WI38 (cell line): ENCODE measurements around the gene ALDH1B1.

Source experiments
- H3K4me3 ChIP-seq: 2 replicates; pipeline ENCODE4 v1.5.1; 2011; ENCODE audit warnings: low read depth, mild to moderate bottlenecking, control low read depth, low read length
- TF ChIP-seq, protein P1 (sequence below): IDR thresholded peaks from 2 replicates; pipeline ENCODE4 v1.5.1; 2012; ENCODE audit warnings: low read depth, mild to moderate bottlenecking, control low read depth, low read length

The ALDH1B1 gene

GRCh38 chr9:38442473-38443096 is 50.1 kb downstream of the ALDH1B1 start:
- no peak overlapping the region for H3K4me3 ChIP-seq
- TF ChIP-seq, protein P1, sequence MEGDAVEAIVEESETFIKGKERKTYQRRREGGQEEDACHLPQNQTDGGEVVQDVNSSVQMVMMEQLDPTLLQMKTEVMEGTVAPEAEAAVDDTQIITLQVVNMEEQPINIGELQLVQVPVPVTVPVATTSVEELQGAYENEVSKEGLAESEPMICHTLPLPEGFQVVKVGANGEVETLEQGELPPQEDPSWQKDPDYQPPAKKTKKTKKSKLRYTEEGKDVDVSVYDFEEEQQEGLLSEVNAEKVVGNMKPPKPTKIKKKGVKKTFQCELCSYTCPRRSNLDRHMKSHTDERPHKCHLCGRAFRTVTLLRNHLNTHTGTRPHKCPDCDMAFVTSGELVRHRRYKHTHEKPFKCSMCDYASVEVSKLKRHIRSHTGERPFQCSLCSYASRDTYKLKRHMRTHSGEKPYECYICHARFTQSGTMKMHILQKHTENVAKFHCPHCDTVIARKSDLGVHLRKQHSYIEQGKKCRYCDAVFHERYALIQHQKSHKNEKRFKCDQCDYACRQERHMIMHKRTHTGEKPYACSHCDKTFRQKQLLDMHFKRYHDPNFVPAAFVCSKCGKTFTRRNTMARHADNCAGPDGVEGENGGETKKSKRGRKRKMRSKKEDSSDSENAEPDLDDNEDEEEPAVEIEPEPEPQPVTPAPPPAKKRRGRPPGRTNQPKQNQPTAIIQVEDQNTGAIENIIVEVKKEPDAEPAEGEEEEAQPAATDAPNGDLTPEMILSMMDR: no peak

GRCh38 chr9:38443181-38443580 is 50.7 kb downstream of the ALDH1B1 start:
- TF ChIP-seq, protein P1: no peak
- no peak overlapping the region for H3K4me3 ChIP-seq

- H3K4me3 ChIP-seq: no peak overlapping the region
- TF ChIP-seq, protein P1: no peak
These were observed 51.1 kb downstream of the ALDH1B1 start for GRCh38 chr9:38443597-38443996.

- H3K4me3 ChIP-seq: no peak overlapping the region
- TF ChIP-seq, protein P1: no peak
These were observed 52.9 kb downstream of the ALDH1B1 start for GRCh38 chr9:38445154-38446043.

DNA sequence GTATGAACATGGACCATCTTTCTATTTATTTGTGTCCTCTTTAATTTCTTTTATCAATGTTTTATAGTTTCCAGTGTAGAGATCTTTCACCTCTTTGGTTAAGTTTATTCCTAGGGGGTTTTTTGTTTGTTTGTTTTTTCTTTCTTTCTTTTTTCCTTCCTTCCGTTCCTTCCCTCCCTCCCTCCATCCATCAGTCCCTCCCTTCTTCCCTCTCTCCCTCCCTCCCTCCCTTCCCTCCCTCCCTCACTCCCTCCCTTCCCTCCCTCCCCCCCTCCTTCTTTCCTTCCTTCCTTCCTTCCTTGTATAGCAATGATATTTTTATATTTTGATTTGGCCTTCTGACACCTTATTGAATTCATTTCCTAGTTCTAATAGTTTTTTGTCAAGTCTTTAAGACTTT is 55.2 kb downstream of the ALDH1B1 start:
- H3K4me3 ChIP-seq: no peak overlapping the region
- TF ChIP-seq, protein P1: no peak
